GM03348 (cell line): ENCODE measurements around the gene PAX6.
"Not testable (repeated sequence)": the region's sequence is repeated elsewhere in the genome, so short reads cannot be mapped to it uniquely, and the experiment has no call there.

Source experiments
- DNase-seq: peaks from one replicate; pipeline ENCODE4 v3.0.0; 2012; ENCODE audit warnings: low spot score

The PAX6 gene

DNA sequence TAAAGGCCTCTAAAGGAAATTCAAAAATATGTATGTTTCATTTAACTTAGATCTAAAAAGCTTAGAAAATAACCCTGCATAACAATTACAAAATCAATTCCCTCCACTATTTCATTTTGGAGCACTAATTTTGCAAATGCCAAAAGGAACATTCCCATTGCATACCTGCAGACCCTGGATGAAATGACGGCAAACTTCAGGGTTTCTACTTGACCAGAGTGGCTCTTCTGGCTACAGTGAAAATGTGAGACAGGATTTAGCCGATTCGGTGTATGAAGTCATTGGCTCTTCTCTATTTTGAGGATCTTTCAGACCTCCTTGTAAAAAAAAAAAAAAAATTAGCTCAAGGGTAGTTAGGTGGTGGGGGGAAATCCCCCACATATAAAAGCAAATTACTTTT, 44.1 kb downstream of the PAX6 start:
- no peak for DNase-seq

DNA sequence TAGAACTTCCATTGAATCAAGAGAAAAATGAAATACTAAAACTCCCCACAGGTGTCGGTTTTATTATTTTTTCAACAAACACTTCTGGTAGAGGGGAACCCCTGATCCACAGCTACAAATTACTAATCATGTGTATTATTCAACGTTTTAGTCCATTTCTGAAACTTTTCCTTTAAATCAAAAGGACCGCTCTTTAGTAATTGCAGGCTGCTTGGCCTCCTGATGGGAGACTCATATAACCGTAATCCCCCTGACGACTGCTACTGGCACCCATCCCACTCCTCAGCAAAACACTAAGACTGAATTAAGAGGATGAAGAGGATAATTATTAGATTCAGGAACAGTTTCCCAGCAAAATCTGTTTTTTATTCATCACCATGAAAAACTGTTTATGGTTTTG, 46.4 kb downstream of the PAX6 start:
- DNase-seq, result no peak

DNA sequence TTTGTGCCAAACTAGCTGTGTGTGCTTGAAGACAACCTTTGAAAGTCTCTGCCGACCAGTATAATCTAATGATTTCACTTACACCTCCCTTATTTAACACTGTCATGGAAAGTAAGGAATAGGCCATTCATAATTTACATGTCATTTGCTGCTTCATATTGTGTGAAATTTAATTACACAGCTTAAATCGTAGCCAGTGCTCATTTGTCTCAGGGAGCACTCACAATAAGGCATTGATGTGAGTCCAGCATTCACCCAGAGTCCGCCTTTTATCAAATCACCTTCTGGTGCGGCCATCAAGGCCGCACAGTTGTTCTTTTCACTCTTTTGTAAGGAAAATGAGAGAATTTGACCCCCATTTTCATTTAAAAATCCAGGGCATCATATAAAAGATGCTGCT, 46.9 kb downstream of the PAX6 start:
- DNase-seq, result no peak

DNA sequence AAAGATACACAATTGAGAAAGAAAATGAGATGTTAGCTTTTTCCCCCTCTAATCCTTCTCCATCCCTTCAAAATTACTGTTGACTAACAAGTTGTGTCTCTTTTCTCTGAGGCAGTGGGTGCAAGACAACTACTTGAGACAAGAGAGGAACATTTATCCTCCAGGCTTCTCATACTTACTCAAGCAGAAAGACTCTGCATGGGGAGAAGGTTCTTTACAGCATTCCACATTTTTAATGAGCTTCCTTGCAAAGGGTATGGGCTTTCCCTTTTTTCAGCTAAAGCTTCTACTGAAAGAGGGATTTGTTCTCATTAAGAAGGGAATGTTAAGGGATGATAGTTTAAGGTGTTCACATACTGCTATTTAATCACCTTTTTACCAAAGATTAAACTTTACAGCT, 47.8 kb downstream of the PAX6 start:
- DNase-seq, result no peak

DNA sequence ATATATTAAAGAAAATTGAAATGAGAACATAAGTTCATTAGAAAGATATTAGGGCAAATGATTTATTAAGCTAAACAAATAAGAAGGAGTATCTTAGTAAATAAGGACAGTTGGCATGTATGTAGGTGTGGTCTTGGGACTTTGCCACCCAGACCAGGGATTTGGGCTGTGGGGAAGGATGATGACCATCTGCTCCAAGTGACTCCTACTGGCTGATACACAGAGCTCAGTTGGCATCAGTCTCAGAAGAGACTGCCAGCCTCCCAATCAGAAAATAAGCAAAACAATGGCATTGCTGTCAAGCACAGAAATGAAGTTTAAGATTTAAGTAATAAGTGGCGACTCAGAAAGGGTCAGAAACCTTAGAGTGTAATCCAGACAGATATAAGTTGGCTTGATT, 49.5 kb downstream of the PAX6 start:
- no peak for DNase-seq

GRCh38 chr11:31757260-31757835, 53.8 kb downstream of the PAX6 start:
- no peak for DNase-seq

DNA sequence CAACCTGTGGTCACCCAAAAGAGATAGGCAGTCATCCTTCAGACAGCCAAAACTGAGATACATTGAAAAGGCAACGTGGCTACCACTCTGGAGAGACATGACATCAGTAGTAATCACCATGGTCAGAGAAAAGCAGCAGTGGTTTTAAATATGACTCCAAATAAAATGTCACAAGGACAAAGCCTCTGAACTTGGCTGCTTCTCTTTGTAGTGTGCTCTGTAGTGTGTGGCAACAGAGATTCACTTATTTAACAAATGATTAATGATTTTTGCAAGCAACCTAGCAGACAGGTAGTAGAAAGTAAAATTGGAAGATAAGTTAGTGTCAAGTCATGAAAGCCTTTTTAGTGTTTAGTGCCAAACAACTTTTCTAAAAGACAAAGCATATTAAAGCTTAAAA, 63.5 kb downstream of the PAX6 start:
- no peak for DNase-seq

GRCh38 chr11:31740731-31741368, 70.3 kb downstream of the PAX6 start:
- DNase-seq, result not testable (repeated sequence)

DNA sequence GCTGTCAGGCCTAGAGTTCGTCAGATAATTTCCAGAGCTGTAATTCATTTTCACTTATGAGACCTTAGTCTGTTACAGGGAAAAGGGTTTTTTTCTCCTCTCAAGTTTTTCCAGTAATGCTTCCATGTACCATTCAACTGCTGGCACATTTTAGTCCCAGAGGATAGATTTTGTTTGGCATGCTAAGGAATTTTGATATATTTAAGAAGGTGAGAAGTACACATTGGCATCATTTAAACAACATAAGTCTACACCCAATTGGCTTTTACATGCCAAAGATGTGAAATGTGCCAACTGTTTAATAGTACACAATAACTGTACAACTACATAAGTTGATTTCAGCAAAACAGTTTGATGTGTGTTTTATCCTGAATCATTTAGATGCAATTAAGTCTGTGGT, 71.0 kb downstream of the PAX6 start:
- DNase-seq, result no peak
